ENCODE measurements around the gene ANKS6. TPM values are rescaled to one million over a fixed set of nuclear protein-coding genes. Genes with fewer than 3 reads are reported as not detected.

Gene ANKS6
- total RNA-seq, 4 donors from 2014 or later = 15.8 to 31.4 (median 23.6) TPM

GRCh38 chr9:98829766-98830165 lies 33.4 kb upstream of the ANKS6 start:
- TF ChIP-seq POLR2AphosphoS5 (IDR thresholded peaks at IDR 0.05) (no peak), EP300 (IDR thresholded peaks at IDR 0.05) (no peak), CTCF (IDR thresholded peaks at IDR 0.05) (no peak), POLR2A (IDR thresholded peaks at IDR 0.05; ENCODE audit: low read depth) (no peak)
- H3K4me1 ChIP-seq = no peaks in the 10 kb centered on the region
- no peaks in the 10 kb centered on the region for H3K27me3 ChIP-seq
- intact Hi-C loops (cut with DNase I) = no loop called here
- H3K4me3 ChIP-seq = no peak overlapping the region
- no peak overlapping the region for H3K27ac ChIP-seq (replicated peaks in 1 of 4)
- 86% methylated on average over 5 of the region's 5 CpGs for WGBS
- no peaks in the 10 kb centered on the region for H3K9me3 ChIP-seq
- DNase-seq (ENCODE audit: extremely low spot score) = no peak
- H3K36me3 ChIP-seq = peaks cover 0 to 33% (median 10%) of the 10 kb centered on the region in 4 donors

GRCh38 chr9:98826716-98827115 lies 30.4 kb upstream of the ANKS6 start:
- DNase-seq (ENCODE audit: extremely low spot score) = no peak
- Histone ChIP-seq H3K4me1 (no peaks in the 10 kb centered on the region), H3K27ac (replicated peaks in 1 of 4) (no peak overlapping the region), H3K9me3 (no peaks in the 10 kb centered on the region), H3K4me3 (no peak overlapping the region), H3K36me3 (peaks cover 0 to 31% (median 15%) of the 10 kb centered on the region in 4 donors), H3K27me3 (no peaks in the 10 kb centered on the region)
- WGBS = 95% methylated on average over 15 of the region's 20 CpGs
- TF ChIP-seq EP300 (IDR thresholded peaks at IDR 0.05) (no peak), CTCF (IDR thresholded peaks at IDR 0.05) (no peak), POLR2AphosphoS5 (IDR thresholded peaks at IDR 0.05) (no peak), POLR2A (IDR thresholded peaks at IDR 0.05; ENCODE audit: low read depth) (no peak)
- intact Hi-C loops (cut with DNase I) = no loop called here

GRCh38 chr9:98825414-98825813 lies 29.1 kb upstream of the ANKS6 start:
- DNase-seq (ENCODE audit: extremely low spot score) = no peak
- Histone ChIP-seq H3K4me3 (no peak overlapping the region), H3K27ac (replicated peaks in 1 of 4) (no peak overlapping the region), H3K27me3 (no peaks in the 10 kb centered on the region), H3K4me1 (no peaks in the 10 kb centered on the region), H3K36me3 (peaks cover 0 to 27% (median 14%) of the 10 kb centered on the region in 4 donors), H3K9me3 (no peaks in the 10 kb centered on the region)
- TF ChIP-seq CTCF (IDR thresholded peaks at IDR 0.05) (no peak), POLR2A (IDR thresholded peaks at IDR 0.05; ENCODE audit: low read depth) (no peak), EP300 (IDR thresholded peaks at IDR 0.05) (no peak), POLR2AphosphoS5 (IDR thresholded peaks at IDR 0.05) (no peak)
- 90% methylated on average over 3 of the region's 3 CpGs for WGBS
- intact Hi-C loops (cut with DNase I) = no loop called here

GRCh38 chr9:98823666-98824334 lies 27.4 kb upstream of the ANKS6 start:
- no peaks in the 10 kb centered on the region for H3K4me1 ChIP-seq
- no peak overlapping the region for H3K27ac ChIP-seq (replicated peaks in 1 of 4)
- H3K27me3 ChIP-seq = no peaks in the 10 kb centered on the region
- H3K9me3 ChIP-seq = no peaks in the 10 kb centered on the region
- intact Hi-C loops (cut with DNase I) = no loop called here
- no peak for DNase-seq (ENCODE audit: extremely low spot score)
- H3K4me3 ChIP-seq = no peak overlapping the region
- peaks cover 0 to 27% (median 11%) of the 10 kb centered on the region in 4 donors for H3K36me3 ChIP-seq
- TF ChIP-seq POLR2A (IDR thresholded peaks at IDR 0.05; ENCODE audit: low read depth) (no peak), EP300 (IDR thresholded peaks at IDR 0.05) (no peak), CTCF (IDR thresholded peaks at IDR 0.05) (no peak), POLR2AphosphoS5 (IDR thresholded peaks at IDR 0.05) (no peak)
- 100% methylated on average over 3 of the region's 3 CpGs for WGBS

- WGBS = 81% methylated on average over 6 of the region's 6 CpGs
- intact Hi-C loops (cut with DNase I) = no loop called here
- no peak for DNase-seq (ENCODE audit: extremely low spot score)
- no peak overlapping the region for H3K4me3 ChIP-seq
- peaks cover 0 to 22% (median 8%) of the 10 kb centered on the region in 4 donors for H3K36me3 ChIP-seq
- H3K27ac ChIP-seq (replicated peaks in 1 of 4) = no peak overlapping the region
- H3K27me3 ChIP-seq = no peaks in the 10 kb centered on the region
- no peak for TF ChIP-seq CTCF (IDR thresholded peaks at IDR 0.05)
- TF ChIP-seq POLR2AphosphoS5 (IDR thresholded peaks at IDR 0.05) = no peak
- no peak for TF ChIP-seq EP300 (IDR thresholded peaks at IDR 0.05)
- TF ChIP-seq POLR2A (IDR thresholded peaks at IDR 0.05; ENCODE audit: low read depth) = no peak
- no peaks in the 10 kb centered on the region for H3K9me3 ChIP-seq
- H3K4me1 ChIP-seq = no peaks in the 10 kb centered on the region
These were observed 26.3 kb upstream of the ANKS6 start for GRCh38 chr9:98822661-98823060.

Data from esophagus muscularis mucosa (tissue), 4 donors.